BLaER1 (cell line): ENCODE measurements around the gene TREML4.

Experiments
- H3K27ac ChIP-seq: shearing (Covaris generic); formaldehyde crosslinking; 2 replicates; pipeline ENCODE4 v1.8.1; 2022
- H3K27me3 ChIP-seq: shearing (Covaris generic); formaldehyde crosslinking; 2 replicates; pipeline ENCODE4 v1.8.1; 2022
- H3K36me3 ChIP-seq: shearing (Covaris generic); formaldehyde crosslinking; 2 replicates; pipeline ENCODE4 v1.8.1; 2022
- H3K4me1 ChIP-seq: shearing (Covaris generic); formaldehyde crosslinking; 2 replicates; pipeline ENCODE4 v1.8.1; 2022
- H3K4me2 ChIP-seq: shearing (Covaris generic); formaldehyde crosslinking; 2 replicates; pipeline ENCODE4 v1.8.1; 2022
- H3K4me3 ChIP-seq: shearing (Covaris generic); formaldehyde crosslinking; 2 replicates; pipeline ENCODE4 v1.8.1; 2022
- H3K9ac ChIP-seq: shearing (Covaris generic); formaldehyde crosslinking; 2 replicates; pipeline ENCODE4 v1.8.1; 2022
- H3K9me3 ChIP-seq: shearing (Covaris generic); formaldehyde crosslinking; 2 replicates; pipeline ENCODE4 v1.8.1; 2022
- H4K20me1 ChIP-seq: shearing (Covaris generic); formaldehyde crosslinking; 2 replicates; pipeline ENCODE4 v1.8.1; 2022
- Cebpa-rat ChIP-seq: shearing (Covaris generic); IDR thresholded peaks from 2 replicates; pipeline ENCODE4 v1.8.1; 2022

TREML4 gene

DNA sequence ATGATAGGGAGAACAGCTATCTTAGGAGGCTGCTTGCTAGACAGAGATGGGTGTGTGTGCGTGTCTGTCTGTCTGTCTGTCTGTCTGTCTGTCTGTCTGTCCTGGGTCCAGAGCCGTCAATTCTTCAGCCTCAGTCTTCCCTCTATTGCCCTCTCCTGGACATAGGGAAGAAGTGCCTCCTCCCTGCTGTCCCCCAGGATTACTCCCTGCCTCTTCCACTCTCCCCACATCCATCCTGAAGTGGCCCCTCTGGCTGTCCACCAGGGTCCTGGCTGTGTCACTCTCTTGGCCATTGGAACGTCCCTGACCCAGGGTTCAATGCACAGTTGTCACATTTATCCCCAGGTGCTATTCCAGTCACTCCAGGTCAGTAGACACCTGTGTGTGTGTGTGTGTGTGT, 37.4 kb upstream of the TREML4 start:
- Histone ChIP-seq H3K27me3 (no peaks in the 10 kb centered on the region), H3K9me3 (peaks cover 19% of the 10 kb centered on the region), H3K36me3 (0 out of 2 replicates have a peak, but pooled peaks cover 13% of the 10 kb centered on the region), H3K9ac (no peak overlapping the region), H3K4me1 (no peaks in the 10 kb centered on the region), H3K27ac (no peak overlapping the region), H4K20me1 (no peaks in the 10 kb centered on the region), H3K4me2 (no peak overlapping the region), H3K4me3 (no peak overlapping the region)
- no peak for TF ChIP-seq Cebpa-rat

DNA sequence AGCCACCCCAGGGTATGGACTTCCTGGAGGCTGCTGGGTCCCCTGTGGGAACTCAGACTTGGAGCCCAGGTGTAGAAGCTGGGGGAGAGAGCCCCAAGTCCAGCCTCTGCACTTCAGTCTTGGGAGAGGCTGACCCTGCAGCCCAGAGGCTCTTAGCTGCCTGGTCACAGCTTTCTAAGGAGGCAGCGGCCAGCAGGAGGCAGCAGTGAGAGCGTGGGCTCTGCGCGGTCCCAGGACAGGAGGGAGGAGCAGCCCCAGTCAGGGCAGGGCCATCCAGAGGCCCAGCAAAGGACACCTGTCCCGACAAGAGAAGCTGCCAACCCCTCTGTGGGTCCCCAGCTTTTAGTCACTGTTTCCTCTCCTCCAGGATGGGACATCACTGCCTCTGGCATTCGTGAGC, 36.6 kb upstream of the TREML4 start:
- Histone ChIP-seq H3K36me3 (0 out of 2 replicates have a peak, but pooled peaks cover 13% of the 10 kb centered on the region), H3K9me3 (peaks cover 19% of the 10 kb centered on the region), H3K27ac (no peak overlapping the region), H3K4me1 (no peaks in the 10 kb centered on the region), H3K27me3 (no peaks in the 10 kb centered on the region), H4K20me1 (no peaks in the 10 kb centered on the region), H3K4me3 (no peak overlapping the region), H3K4me2 (no peak overlapping the region), H3K9ac (no peak overlapping the region)
- no peak for TF ChIP-seq Cebpa-rat

DNA sequence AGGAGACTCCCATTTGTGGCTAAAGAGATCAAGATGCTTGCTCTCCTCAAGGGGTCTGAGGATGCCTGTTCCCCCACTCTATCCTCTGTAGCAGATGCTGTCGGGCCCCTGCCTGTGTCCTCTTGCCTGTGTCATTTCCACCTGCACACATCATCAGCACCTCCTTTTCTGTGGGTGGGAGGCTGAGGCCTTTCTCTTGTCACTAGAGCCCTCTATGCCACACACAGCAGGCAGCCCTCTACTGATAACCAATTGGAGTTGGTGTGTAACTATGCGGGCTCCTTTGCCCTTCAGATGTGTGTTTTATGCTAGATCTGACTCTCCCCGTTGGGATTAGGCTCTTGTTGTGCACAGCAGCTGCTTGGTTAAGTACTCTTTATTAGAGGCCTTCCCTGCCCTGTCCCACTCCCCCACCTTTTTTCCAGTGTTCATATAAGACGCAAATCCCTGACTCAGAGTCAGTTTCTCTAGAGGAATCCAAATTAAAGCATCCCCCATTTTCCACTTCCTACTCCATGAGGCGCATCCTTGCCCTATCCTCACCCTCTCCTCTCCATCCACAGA, 34.9 kb upstream of the TREML4 start:
- H3K4me3 ChIP-seq, result no peak overlapping the region
- no peaks in the 10 kb centered on the region for H3K4me1 ChIP-seq
- no peak overlapping the region for H3K9ac ChIP-seq
- no peaks in the 10 kb centered on the region for H3K27me3 ChIP-seq
- peaks cover 19% of the 10 kb centered on the region for H3K9me3 ChIP-seq
- no peaks in the 10 kb centered on the region for H4K20me1 ChIP-seq
- no peak for TF ChIP-seq Cebpa-rat
- H3K4me2 ChIP-seq, result no peak overlapping the region
- 0 out of 2 replicates have a peak, but pooled peaks cover 13% of the 10 kb centered on the region for H3K36me3 ChIP-seq
- no peak overlapping the region for H3K27ac ChIP-seq

DNA sequence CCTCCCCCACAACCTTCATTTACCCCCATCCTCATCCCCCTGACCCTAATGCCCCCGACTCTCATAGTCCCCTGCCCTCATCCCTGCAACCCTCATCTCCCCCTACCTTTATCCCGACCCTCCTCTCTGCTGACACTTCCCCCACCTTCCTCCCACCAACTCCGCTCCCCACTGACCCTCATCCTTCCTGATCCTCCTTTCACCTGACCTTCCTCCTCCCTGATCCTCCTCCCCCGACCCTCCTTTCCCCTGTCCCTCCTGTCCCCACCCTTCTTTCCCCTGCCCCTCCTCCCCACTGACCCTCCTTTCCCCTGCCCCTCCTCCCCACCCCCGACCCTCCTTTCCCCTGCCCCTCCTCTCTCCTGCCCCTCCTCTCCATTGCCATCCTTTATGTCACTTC, 34.3 kb upstream of the TREML4 start:
- H3K4me3 ChIP-seq, result no peak overlapping the region
- no peak for TF ChIP-seq Cebpa-rat
- no peak overlapping the region for H3K27ac ChIP-seq
- peaks cover 19% of the 10 kb centered on the region for H3K9me3 ChIP-seq
- H3K4me2 ChIP-seq, result no peak overlapping the region
- H3K9ac ChIP-seq, result no peak overlapping the region
- H4K20me1 ChIP-seq, result no peaks in the 10 kb centered on the region
- no peaks in the 10 kb centered on the region for H3K27me3 ChIP-seq
- peaks cover 2% of the 10 kb centered on the region; the same call in 1 of the 2 replicates for H3K4me1 ChIP-seq
- H3K36me3 ChIP-seq, result 0 out of 2 replicates have a peak, but pooled peaks cover 13% of the 10 kb centered on the region

DNA sequence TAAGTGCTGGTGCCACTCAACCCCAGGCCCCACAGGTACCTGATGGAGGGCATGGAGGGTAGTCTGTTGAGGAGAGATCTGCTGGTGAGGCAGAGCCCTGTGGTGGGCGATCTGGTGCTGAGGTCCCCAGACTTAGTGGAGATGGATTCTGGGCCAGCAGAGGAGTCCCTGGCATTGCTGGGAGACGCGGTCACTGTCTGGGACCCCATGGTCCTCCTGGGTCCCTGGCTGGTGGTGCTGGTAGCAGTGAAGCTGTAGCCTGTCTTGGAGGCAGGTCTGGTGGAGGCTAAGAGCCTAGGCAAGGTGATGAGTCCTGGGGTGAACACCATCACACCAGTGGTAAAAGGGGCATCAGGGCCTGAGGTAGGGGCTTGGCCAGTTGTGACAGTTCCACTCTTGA, 33.8 kb upstream of the TREML4 start:
- Histone ChIP-seq H3K27me3 (no peaks in the 10 kb centered on the region), H3K4me1 (peaks cover 7% of the 10 kb centered on the region), H3K4me3 (no peak overlapping the region), H3K4me2 (no peak overlapping the region), H3K9me3 (peaks cover 16% of the 10 kb centered on the region), H3K27ac (no peak overlapping the region), H4K20me1 (no peaks in the 10 kb centered on the region), H3K36me3 (0 out of 2 replicates have a peak, but pooled peaks cover 12% of the 10 kb centered on the region), H3K9ac (no peak overlapping the region)
- no peak for TF ChIP-seq Cebpa-rat

DNA sequence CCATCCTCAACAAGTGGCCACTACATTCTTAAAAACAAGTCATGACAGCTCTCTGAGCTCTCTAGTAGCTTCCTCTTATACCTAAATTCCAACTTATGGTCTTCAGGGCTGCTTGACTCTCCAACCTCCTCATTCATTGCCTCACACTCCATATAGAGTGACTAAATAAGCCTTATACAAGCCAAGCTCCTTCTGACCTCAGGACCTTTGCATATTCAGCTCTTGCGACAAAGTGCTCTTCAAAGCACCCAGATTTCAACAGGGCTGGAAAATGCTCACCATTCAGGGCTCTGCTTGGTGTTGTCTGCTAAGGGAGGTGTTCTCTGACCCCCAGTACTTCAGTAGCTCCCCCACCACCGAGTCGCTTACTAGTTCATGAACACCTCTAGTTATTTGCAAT, 30.9 kb upstream of the TREML4 start:
- no peaks in the 10 kb centered on the region for H3K36me3 ChIP-seq
- H3K27ac ChIP-seq, result no peak overlapping the region
- no peaks in the 10 kb centered on the region for H4K20me1 ChIP-seq
- no peaks in the 10 kb centered on the region for H3K9me3 ChIP-seq
- TF ChIP-seq Cebpa-rat, result no peak
- H3K4me2 ChIP-seq, result no peak overlapping the region
- H3K4me3 ChIP-seq, result no peak overlapping the region
- H3K27me3 ChIP-seq, result no peaks in the 10 kb centered on the region
- H3K4me1 ChIP-seq, result peaks cover 35% of the 10 kb centered on the region
- no peak overlapping the region for H3K9ac ChIP-seq

DNA sequence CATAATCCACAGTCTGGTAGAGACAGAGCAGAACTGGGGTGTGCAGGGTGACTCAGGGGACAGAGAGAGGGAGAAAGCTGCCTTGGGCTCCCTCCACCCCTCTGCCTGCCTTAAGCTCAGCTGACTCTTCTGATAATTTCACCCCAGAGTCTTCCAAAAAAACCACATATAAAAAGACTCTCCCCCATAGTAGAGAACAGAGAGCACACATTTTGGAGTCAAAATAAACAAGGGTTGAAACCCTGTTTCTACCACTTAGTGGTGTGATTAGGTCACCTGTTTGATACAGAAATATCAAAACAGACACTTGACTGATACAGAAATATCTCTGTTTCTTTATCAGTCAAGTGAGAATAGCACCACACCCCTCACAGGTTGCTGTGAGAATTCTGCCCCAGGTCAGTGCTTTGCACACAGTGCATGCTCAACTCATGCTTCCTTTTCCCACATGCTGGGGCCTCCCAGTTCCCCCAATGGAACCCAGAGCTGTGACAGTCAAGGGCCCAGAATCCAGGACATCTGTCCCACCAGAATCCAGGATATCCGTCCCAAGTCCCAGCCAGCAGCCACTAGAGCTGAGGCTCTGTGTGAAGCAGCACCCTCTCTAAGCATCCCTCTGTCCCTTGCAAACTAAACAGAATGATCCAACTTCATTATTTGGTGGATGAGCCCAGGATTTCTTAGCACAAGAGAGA, 28.4 kb upstream of the TREML4 start:
- Histone ChIP-seq H3K4me1 (peaks cover 36% of the 10 kb centered on the region), H3K4me3 (no peak overlapping the region), H3K9me3 (no peaks in the 10 kb centered on the region), H3K27ac (peak overlapping the region; percentile 85), H3K27me3 (no peaks in the 10 kb centered on the region), H3K9ac (peak overlapping the region; percentile 68; the same call in 1 of the 2 replicates), H3K4me2 (peak overlapping the region; percentile 90), H4K20me1 (no peaks in the 10 kb centered on the region), H3K36me3 (no peaks in the 10 kb centered on the region)
- TF ChIP-seq Cebpa-rat, result no peak

DNA sequence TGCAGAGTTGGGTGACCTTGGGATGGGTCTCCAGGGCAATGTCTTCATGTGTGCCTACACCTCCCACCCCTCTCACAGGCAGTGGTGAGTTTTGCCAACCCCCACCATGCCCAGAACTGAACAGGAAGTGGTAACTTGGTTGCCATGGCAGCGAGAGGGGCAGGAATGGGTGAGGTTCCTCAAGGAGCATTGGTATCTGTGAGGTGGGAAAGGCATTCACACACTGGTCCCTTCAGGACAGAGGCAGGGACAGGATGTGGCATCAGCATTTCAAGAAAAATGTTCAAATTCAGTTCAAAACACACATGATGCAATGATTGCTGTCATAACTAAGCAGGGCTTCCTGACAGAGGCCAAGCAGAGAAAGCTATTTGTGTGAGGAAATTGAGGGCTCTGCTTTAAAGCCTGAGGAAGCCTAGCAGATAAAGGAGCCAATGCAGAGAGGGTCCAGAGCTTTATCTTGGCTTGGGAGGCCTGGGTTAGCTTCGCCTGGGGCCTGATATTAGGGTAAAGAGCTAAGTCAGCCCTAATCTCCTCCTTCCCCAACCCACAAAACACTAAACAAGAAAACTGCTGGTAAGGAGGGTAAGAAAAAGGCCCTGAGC, 27.8 kb upstream of the TREML4 start:
- peaks cover 36% of the 10 kb centered on the region for H3K4me1 ChIP-seq
- peak overlapping the region; percentile 90 for H3K4me2 ChIP-seq
- no peaks in the 10 kb centered on the region for H3K36me3 ChIP-seq
- no peaks in the 10 kb centered on the region for H3K27me3 ChIP-seq
- peak overlapping the region; percentile 68 for H3K9ac ChIP-seq
- peak overlapping the region; percentile 26; the same call in 1 of the 2 replicates for H3K4me3 ChIP-seq
- H3K9me3 ChIP-seq, result no peaks in the 10 kb centered on the region
- TF ChIP-seq Cebpa-rat, result peak; percentile 43; the same call in 1 of the 2 replicates
- H4K20me1 ChIP-seq, result no peaks in the 10 kb centered on the region
- H3K27ac ChIP-seq, result peak overlapping the region; percentile 85

DNA sequence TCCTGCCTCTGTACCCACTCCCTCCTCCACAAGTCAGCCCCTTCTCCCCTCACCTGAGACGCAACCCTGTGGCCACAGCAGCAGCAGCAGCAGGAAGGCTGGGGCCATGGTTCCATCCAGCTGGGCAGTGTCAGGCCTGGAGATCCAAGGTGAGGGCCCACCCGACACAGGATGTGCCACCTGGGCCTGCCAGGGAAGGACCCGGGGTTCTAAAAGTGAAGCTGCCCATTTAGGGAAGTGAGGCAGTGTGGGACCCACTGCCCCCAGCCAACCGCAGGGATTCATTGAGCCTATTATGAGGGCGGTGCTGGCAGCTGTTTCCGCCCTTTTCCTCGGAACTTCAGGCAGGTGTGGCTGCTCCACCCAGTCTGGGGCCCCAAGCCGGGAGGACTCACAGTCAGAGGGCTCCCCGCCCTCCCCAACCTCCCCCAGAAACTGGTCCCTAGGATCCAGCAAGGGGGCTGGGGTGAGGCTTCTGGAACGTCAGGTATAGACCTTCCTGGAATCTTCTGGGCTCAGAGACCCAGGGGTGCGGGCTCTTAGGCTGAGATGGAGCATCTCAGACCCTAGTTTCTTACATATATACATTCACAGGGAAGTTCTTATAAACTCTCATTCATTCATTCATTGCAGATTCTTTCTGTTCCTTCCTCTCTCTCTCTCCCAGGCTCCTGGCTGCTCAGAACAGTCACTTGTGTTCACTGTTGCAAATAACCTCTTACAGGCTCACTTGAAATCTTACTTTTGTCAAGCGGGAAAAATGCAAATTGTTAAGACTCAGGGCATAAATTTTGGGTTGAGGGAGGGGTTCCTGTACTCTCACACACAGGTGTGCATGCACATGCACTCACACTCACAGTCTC, 27.0 kb upstream of the TREML4 start, which contains the start of gene TREML2:
TSS of gene TREML2 (minus strand) at position 249 of the 863 bp plus-strand sequence. CDS start at position 108, 141 bp downstream.
- Histone ChIP-seq H3K4me3 (peak within 1 kb of the TSS; percentile 26; the same call in 1 of the 2 replicates), H3K36me3 (no peaks in the 10 kb centered on the region), H3K27me3 (no peaks in the 10 kb centered on the region), H3K27ac (peak within 1 kb of the TSS; percentile 85), H3K4me2 (peak within 1 kb of the TSS; percentile 90), H4K20me1 (no peaks in the 10 kb centered on the region), H3K4me1 (peaks cover 36% of the 10 kb centered on the region), H3K9me3 (no peaks in the 10 kb centered on the region), H3K9ac (peak within 1 kb of the TSS; percentile 68)
- TF ChIP-seq Cebpa-rat, result no peak
